SKM-1 (cell line): ENCODE results near the gene DEXI.

Source experiments
- DNase-seq: peaks from one replicate; lab custom pipeline; 2025; ENCODE audit not compliant: unreplicated experiment; lab: John Stamatoyannopoulos, UW

DEXI gene

DNA sequence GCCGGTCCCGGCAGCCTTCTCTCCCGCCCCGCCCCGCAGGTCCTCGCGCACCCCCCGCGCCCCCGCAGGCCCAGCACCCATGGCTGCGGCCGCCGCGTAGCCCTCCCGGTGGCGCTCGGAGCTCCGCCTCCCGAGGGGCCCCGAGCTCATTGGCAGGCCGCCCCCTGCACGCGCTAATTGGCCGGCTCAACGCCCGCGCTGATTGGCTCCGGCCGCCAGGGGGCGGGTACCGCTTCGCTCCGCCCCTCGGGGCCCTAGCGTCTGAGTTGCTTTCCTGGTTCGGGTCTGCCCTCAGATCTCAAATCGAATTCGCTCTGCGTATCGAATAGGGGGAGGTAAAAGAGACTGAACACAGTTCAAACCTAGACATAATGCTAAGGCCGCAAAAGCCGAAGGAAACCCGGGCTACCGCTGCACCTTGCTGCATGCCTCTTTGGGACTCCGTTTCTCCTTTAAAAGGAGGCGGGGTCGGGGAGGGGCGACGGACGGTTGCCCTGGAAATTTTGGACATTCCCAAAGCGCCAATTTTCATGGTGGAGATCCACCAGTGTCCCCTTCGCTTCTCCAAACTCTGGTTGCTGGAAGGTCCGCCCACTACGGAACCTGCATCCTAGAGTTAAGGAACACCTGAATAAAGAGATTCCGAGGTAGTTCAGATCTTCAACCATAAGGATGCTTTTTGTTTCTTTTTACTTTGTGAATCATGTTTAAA is at the start of gene DEXI:
Gene DEXI, minus strand, starts transcription at position 117 of the 712 bp plus-strand sequence. CDS start 463 bp downstream, outside the sequence.
- DNase-seq = peak; percentile 65

DNA sequence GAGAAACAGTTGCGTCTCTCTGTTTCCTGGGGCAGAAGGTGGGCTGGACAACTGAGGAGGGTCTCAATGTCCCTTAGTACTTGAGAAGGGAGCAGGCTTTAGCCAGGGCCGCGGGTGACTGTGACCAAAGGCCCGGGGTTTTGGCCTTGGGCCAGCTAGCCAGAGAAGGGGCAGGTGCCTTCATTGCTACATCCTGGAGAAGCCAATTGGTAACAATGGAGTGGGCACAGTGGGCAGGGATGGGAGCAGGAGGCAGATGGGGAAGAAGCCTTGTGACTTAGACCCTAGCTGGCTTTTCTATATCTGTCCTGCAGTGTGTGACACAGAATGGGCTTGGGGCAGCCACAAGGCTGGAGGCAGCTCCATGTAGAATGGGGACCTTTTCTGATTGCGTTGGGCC is 48.1 kb upstream of the DEXI start:
- DNase-seq = no peak

DNA sequence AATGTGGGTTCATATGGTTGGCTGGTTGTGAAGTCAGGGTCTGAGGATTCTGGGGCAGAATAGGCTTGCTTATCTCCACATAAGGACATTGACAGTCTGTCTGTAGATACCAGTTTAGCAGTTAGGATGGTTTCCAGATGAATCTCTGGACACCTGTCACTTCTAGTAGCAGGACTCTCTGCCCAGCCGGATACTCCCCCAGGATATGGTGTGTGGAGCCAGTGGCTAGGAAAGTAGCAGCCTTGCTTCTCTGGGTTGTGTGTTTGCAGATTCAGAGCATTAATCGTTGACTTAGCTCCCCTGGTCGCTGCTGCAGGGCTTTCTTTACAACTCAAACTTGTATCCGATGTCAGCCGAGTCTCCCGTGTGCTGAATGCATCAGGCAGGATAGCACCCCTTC is 47.3 kb upstream of the DEXI start:
- no peak for DNase-seq

DNA sequence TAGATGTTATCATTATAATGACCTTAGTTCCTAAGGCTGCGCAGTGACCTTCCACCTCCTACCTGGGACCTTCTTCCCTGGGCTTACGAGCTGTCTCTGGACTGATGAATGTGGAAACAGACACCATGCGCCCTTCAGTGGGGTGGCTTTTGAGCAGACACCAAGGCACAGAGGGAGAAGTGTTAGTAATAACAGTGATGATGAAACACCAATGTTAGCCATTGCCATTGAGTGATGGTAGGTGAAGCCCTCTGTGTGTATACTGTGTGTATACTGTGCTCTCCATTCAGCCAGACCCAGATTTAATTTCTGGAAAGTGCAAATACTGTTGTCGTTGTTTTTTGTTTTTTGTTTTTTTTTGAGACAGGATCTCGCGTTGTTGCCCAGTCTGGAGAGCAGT is 46.6 kb upstream of the DEXI start:
- no peak for DNase-seq

DNA sequence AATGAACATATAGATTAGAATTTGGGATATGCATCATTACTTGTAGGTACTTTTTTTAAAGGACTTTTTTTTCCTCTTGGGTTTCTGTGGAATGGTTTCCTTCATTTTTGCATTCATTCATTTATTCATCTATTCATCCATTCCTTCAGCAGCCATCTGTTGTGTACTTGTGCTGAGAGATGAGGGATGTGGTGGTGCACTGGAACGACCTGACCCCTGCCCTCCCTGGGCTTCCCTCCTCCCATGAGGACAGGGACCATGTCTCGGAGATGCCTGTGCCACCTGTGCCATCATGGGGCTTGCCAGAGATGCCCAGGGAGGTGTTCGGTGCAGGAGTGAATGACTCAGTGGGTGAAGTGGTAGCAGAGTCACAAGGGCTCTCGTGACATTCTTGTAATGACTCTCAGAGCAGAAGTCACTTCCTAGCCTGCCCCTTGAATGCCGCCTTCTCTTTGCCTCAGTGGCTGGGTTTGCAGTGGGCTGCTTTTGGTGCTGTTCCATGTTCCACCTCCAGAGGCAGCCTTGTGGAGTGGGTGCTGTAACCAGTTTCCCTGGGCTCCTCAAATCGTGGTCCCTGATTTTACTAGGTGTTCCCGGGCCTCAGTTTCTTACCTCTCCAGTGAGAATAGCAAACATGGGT is 46.0 kb upstream of the DEXI start:
- no peak for DNase-seq

DNA sequence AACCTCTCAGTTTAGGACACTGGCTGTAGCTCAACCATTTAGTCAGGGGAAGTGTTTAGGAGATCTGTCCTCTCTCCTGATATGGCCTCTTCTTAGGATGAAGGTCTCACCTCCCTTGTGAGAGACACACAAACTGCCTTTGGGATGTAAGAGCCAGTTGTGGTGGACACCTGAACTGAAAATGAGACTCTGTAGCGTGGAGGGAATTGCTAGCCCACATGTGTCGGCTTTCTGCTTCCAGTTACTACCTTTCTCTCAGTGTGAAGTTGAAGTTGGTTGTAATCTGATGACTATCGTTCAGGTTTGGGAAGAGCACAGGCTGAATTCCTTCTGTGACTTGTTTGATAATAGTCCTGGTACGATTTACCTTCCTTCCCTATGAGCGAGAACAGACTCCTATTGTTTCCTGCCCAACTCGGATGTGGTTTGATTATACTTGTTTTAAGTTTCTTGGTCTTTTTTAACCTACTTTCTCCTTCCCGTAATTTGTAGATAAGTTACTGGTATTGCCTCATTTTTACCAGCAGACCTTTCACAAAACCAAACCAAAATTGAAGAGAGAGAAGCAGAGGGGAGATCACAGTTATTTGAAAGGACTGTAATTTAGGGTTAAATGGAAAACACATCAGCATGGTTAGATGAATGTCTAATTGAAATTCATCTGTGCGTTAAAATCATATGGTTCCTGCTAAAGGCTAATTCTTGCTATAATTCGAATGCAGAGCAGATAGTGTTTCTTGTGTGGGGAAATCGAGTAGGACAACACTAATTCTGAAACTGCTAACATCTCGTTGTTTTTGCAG is 45.3 kb upstream of the DEXI start:
- DNase-seq = no peak

DNA sequence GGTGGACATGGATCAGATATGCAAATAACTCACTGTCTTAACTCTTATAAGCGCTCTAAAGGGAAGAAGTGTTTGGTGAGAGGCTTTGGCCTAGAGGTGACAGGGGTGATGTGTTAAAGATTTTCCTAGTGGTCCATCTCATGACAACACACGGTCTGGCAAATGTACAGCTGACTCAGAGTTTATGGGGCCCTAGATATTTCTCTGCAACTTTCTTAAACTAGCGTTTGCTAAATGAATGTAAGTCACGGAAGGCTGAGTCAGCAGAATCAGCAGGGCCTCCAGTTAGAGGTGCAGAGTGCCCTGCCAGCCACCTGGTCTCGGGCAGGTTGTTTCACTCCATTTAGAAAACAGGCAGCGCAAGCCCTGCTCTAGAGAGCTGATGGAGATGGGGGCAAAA is 42.2 kb upstream of the DEXI start:
- no peak for DNase-seq

DNA sequence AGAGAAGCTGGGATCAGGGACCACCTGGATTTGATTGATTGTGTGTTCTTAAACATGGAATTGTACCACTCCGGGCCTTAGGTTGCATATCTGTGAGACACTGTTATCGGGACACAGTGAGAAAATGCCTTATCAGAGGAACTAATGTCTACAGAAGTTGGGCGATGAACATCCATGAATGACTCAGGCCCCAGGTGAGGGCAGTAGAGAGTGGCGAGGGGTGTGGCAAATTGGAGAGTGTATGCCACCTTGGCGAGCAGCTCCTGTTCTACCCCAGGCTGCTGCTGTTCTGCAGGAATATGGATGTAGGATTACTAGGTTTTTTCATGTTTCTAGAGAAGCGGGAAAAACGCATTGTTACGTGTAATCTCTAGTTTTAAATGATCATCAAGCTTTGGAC is 40.9 kb upstream of the DEXI start:
- no peak for DNase-seq

DNA sequence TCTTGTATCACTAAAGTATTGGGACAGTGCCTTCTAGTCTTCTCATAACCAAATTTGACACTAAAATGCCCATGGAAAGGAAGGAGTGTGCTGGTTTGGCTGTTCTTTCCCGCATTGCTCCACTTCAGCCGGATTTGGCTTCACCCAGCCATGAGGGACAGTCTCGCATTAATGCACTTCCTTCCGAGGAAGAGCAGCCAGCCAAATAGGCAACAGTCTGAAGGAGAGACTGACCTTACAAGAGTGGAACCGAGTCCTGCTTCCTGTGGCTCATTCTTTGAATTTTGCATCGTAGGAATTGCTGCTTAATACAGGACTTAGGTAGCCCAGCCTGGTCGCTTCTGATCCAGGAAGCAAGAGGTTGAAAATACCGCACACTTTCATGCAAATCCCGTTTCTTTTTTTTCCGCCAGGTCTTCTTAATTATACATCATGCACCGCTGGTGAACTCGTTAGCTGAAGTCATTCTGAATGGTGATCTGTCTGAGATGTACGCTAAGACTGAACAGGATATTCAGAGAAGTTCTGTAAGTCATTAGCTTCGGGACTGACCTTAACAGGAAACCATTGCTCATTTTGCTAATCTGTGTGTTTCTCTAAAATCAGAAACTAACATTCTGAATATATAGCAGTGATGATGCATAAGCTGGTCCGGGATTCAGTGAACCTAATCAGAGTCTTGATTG is 40.3 kb upstream of the DEXI start:
- DNase-seq = no peak

DNA sequence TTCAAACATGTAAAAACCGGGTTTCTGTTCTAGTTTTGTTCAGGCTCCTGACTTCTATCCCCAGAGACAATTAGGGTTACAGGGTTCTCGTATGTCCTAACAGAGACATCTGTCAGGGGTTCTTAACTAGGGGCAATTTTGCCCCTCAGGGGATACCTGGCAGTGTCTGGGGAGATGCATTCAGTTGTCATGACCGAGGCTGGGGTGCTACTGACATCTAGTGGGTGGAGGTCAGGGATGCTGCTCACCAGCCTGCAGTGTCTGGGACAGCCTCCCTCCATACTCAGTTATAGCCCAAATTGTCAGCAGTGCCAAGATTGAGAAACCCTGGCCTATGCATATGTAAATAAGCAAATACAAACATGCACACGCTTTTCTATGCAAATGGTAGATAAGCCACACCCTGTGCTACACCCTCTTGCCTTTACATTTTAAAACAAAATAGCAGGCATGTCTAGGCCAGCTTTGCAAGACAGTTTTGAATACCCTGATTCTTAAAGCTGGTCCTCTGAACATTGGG is 39.5 kb upstream of the DEXI start:
- peak; percentile 18 for DNase-seq

DNA sequence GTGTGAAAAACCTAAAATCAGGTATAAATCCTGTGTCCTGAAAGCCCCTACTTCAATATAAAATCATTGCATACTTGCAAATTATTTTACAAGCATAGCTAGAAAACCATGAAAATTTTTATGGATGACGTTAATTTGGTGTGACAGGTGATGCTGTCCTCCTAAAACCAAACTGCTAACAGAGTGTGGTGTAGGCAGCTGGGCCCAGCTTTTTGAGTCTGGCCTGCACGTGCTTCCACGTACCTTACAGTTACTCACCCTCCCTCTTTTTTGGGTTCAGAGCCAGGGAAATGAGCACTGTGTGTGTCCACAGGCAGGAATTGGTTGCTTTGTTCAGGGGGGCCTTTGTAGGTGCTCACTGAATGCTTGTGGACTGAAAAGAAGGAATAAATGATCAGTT is 38.5 kb upstream of the DEXI start:
- no peak for DNase-seq

DNA sequence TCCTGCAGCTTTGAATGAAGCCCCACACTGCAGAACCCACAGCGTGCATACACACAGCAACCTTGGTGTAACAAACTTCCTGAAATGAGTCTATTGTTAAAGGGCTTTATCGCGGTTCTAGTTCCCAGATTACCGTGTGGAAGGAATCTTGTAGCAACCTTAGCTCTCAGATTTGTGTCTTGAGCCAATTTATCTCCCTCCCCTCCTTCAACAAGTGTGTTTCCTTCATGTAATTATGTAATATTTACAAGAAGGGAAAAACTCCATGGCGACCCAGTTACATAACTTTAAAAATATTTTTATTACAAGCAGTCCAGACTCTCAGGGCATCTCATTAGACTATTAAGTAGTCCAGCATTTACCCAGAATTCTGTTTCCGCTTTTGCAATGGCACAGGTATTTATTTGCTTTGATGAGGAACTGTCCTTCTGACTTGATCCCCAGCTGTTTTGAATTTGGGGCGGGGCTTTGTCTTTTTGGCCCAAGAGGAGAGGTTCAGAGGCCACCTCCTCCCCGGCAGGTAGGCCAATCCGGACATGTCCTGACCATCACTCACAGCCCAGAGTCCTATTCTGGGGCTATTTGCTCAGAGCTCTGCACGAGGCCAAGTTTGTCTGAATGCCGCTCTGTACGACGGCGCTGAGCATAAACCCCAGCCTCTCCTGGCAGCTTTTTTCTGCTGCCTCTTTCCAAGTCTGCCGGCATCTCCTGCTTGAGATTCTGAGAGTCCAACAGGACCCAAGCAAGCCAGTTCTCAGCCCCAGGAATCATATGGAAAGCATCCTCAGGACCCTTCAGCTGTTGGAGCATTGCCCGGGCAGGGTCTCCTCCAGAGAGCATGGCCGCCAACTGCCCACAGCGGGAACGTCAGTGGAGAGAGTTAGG is 37.7 kb upstream of the DEXI start:
- DNase-seq = no peak

DNA sequence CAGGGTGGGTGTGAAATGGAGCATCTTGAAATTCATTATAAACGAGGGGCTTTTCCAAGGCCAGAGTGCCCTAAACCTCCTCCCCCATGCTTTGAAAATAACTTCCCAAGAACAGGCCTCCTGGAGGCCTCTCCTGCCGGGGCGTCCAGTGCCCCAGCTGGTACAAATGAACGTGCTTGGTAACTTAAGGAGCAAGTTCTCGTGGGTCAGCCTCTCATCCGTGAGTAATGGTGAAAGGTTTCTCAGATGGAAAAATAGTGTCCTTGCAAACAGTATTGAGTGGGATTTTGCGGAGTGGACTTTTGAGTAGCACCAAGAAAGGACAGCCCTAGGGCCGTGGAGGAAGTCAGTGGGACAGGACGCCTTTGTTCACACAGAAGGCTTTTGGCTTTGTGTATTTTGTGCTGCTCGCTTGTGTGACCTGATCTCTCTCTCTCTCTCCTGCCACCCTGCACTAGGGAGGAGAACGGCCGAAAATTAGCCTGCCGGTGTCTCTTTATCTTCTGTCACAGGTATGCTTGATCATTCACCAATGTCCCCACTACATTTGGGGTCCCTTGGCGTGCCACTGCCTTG is 36.7 kb upstream of the DEXI start:
- DNase-seq = no peak

DNA sequence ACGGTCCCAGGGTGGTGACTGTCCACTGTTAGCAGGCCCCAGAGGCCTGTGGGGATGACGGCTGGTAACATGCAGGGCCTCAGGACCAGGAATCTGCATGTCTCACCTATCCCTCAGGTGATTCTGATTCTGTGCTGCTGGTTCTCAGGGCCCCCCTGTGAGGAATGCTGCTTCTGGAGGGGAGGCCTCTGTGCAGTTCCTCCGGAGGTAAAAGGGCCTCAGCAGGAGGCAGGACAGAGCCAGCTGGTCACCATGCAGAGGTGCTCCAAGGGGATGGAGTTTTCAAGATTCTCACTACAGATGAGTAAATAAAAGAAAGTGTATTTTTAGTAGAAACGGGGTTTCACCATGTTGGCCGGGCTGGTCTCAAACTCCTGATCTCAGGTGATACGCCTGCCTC is 35.9 kb upstream of the DEXI start:
- DNase-seq = no peak

DNA sequence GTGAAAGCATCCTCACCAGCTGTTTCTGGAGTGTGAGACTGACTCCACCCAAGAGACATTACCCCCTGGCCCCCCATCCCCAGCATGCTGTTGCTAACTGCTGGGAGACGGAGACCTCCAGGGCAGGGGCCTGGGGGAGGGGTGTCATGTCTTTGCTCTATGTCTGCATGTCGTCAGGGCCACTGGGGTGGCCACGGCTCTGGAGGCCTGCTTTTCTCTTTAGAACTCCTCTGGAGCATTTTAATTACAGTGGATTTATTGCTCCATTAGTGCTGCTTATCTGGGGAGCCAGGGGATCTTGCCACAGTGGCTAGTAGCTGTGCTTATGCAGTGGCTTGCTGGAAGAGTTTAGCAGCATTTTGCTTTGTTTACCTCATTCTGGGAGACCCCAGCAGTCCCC is 34.4 kb upstream of the DEXI start:
- DNase-seq = no peak

DNA sequence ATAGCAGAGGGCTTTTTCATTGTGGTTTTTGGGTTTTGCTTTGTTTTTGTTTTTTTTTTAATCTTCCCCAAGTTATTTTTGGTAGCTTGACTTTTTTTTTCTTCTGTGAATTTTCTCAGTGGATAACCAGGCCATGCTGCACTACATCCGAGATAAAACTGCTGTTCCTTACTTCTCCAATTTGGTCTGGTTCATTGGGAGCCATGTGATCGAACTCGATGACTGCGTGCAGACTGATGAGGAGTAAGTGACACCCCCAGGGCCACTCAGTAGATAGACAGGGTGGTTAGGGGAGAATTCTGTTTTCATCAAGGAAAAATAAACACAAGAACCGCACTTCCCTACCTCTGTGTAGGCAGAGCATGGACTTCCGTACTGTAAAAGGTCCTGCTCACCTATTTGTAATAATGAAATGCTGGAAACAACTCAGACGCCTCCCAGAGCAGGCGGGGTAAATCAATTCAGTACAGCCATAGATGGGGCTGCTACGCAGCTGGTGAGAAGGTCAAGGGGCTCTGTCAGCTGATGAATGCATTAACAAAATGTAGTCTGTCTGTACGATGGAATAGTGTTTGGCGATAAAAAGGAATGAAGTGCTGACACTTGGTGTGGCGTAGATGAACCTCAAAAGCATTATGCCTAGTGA is 30.7 kb upstream of the DEXI start:
- DNase-seq = no peak

DNA sequence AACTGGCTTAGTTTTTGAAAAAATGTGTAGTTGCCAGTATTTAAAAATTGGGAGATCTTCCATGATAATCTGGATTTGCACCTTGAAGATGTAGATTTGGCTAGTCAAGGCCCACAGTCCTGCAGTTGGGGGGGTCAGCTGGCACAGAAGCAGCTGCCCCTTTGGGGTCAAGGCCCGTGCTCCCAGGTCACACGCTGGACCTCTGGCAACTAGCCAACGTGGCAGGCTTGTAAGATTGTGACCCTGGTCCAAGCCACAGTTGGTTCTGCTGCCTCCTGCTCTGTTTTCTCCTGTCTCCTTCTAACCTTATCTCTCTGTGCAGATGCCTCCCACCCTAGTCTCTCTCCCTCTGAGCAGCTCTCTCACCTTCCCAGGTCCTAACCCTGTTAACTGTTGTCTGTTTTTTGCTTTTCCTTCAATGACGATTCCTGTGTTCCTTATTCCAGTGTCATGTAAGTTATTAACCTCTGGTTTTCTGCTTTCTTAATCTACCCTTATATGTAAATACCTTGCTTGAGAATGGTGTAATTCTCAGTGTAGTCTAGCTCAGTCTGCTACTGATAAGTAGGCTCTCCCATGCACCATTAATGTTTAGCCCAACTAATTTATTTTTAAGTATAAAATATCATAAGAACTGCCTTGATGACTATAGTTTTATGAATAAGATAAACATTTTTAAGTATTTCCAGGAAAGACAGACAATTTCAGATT is 30.0 kb upstream of the DEXI start:
- DNase-seq = no peak

DNA sequence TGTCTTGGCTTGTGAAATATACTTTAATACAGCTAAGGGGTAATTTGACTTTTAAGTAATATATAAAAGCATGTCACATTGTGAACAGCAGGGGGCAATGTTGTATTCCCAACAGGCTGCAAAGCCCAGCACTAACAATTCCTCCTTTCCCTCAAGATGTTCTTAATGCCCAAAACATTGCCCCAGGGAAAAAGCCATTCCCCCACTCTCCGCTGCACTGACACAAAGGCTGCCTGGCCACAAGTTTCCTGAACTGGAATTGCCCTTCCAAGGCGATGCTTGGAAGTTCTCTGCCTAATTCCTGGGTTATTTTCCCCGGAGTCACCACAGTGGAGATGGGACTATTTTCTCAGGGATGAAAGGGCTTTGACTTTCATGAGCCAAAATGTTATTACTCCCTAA is 29.3 kb upstream of the DEXI start:
- DNase-seq = peak; percentile 34

DNA sequence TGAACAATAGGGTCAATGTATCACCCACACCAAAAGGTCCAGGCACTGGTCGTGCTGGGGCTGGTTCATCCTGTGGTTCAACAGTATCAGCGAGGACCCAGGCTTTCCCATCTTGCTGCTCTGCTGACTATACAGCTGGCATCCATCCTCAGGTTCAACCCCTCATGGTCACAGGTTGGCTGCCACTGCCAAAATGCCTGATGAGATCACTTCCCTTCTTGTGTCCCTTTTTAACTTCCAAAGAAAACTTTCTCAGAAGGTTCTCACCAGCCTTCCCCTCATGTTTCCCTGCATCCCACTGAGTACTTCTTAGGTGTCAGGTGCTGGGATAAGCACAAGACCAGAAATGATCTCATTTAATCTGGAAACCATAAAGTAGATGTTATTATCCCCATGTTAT is 27.8 kb upstream of the DEXI start:
- DNase-seq = no peak
